HG02943 (cell line): ENCODE measurements around the gene PLCD1.

ENCODE experiments used
- ATAC-seq: cut with Tn5 transposase; IDR thresholded peaks from one replicate; pipeline ENCODE4 v1.9.1; 2021; ENCODE audit warnings: mild to moderate bottlenecking, low read depth, moderate library complexity; ENCODE audit not compliant: unreplicated experiment

Gene PLCD1

GRCh38 chr3:38001456-38002081 lies 27.9 kb downstream of the PLCD1 start:
- no peak for ATAC-seq

GRCh38 chr3:38000965-38001455 lies 28.4 kb downstream of the PLCD1 start:
- no peak for ATAC-seq

DNA sequence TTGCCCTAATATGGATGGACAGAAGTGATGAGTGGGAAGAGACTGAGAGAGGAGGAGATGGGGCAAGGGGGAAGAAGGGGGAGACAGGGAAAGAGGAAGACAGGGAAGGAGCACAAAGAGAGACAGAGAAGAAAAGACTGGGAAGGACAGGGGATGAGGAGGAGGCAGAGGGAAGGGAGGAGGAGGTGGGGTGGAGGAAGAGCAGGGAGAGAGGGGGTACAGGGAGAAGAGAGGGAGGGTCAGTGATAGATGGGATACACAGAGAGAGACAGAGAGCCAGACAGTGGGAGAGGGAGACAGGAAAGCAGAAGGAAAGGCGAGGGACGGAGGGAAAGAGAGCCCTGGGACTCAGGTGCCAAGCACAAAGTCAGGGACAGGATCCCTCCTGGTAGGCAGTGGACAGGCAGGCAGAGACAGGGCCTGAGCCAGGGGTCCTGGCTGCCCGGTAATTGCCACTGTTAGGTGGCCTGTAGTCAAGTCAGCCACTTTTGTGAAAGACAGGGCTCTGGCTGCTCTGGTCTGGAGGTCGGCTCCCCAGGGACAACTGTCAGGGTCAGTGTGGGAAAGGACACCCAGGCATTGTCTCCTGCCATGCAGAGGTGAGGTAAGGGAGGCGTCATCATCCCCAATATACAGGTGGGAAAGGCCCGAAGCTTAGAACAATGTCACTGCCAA lies 29.1 kb downstream of the PLCD1 start:
- ATAC-seq = no peak

DNA sequence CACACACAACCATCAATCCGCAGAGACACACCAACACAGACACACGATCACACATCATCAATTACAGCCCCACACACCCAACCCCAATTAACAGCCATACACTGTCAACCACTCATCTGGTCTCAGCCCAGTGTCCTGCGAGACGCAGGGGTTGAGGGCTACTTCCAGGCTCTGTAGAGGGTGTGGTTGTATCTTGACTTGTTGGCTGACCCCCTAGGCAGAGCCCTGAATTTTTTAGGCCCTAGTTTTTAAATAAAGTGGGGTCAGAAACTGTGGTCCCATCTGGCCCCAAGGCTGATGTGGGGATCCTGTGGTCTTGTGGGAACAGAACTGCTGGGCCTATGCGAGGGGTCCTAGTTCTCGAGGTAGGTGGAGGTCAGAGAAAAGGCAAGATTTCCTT lies 29.6 kb downstream of the PLCD1 start:
- no peak for ATAC-seq

DNA sequence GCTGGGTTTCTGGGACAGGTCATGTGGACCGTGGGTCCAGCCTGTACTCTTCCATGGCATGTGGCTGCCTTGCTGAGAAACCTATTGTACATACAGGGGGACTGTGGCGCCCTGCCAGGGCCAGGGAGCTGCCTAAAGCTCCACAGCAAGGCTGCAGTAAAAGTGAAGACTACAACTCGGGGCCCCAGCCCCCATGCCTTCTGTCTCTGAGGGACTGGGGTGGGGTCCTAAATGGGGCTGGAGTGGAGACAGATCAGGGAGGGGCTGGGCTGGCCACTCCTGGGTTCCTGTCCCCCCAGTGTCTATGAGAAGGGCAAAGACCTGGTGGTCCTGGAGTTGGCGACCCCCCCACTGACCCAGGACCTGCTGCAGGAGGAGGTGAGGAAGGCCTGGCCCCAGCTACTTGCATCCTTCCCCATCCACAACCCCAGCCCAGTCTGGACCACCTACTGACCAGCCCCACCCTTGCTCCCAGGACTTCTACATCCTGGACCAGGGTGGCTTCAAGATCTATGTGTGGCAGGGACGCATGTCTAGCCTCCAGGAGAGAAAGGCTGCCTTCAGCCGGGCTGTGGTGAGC lies 31.6 kb downstream of the PLCD1 start:
- no peak for ATAC-seq

DNA sequence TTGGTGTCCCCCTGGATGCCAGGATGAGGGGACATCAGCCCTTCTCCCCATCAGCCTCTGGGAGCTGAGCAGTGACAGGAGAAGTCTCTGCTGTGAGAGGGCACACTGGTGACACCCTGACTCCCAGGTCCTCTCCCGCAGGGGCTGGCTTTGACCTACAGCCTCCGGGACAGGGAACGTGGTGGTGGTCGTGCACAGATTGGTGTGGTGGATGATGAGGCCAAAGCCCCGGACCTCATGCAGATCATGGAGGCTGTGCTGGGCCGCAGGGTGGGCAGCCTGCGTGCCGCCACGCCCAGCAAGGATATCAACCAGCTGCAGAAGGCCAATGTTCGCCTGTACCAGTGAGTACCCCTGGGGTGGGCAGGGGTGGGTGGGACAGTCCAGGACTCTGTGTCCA lies 32.1 kb downstream of the PLCD1 start:
- no peak for ATAC-seq

DNA sequence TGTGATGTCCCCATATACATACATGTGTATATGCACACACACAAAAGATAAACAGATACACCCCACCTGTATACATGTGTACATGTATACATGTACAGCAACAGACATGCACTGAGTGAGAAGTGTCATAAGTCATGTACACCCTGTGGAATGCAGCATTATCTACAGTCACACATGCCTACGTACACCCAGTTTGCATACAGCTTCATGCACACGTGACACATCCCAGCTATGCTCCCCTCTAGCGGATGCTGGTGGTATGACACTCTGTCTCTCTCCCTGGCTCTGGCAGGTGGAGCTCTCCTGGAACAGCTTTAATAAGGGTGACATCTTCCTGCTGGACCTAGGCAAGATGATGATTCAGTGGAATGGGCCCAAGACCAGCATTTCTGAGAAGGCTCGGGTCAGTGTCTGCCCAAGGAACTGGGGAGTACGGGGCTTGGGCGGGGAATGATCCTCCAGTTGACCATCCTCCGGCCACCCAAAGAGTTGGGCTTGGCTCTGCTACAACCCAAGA lies 32.6 kb downstream of the PLCD1 start:
- peak; percentile 51 for ATAC-seq

DNA sequence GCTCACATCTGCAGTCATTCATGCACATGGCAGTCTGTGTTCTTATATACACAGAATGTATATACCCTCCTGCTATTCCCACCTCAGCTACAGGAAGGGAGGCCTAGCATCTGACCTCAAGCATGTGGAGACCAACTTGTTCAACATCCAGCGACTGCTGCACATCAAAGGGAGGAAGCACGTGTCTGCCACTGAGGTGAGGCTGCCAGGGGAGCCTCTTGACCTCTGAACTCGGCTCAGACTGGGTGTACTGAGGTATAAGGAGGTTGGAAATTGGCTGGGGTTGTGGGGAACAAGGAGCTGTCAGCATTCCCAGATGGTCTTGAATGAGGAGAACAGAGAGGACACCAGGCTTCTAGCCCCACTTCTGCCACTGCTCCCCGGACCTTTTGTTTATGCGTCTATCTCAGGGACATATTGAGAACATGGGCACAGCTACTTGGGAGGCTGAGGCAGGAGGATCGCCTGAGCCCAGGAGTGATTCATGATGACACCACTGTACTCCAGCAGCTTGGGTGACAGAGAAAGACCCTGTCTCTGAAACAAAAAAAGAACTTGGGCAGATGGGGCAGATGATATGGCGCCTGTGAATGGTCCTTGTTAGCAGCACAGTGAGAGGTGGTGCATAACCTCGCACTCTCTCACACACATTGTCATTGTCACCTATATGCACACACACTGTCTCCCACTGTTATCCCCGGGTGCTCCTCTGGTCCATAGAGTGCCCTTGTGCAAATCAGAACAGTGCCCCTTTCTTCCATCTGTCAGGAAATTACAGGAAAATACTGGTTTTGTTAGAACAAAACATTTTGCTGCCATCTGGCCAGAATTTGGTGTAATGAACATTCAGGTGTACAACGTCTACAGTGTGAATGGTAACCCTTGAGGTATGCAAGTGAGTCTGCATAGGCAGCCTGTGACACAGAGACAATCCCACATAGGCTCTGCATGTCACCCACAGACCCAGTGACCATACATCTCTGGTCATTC lies 33.5 kb downstream of the PLCD1 start:
- ATAC-seq = no peak

- ATAC-seq = no peak
Observed at GRCh38 chr3:37994639-37994972, 34.8 kb downstream of the PLCD1 start.

DNA sequence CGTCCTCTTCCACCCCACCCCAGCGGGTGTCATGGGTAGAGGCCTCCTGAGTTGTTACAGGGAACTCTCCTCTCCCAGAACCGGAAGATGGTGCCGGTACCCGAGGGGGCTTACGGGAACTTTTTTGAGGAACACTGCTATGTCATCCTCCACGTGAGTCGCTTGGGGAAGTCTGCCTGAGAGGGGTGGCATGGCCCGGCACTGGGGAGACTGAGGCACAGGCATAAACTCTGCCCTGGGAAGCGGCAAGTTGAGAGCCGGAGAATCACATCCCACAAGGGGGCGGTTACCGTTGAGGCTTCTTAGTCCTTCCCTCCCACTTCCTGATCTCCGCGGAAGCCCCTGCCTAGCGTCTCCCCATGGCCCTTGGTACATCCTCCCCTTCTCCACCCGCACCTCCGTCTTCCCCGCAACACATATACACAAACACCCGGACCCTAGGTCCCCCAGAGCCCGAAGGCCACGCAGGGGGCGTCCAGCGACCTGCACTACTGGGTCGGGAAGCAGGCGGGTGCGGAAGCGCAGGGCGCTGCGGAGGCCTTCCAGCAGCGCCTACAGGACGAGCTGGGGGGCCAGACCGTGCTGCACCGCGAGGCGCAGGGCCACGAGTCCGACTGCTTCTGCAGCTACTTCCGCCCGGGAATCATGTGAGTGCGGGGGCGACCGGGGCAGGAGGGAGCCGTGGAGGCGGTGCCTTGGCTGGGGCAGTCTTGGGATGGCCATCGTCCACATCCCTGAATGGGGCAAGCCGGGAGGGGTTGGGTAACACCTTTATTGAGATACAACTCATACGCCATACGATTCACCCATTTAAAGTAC lies 35.4 kb downstream of the PLCD1 start:
- peak; percentile 48 for ATAC-seq

DNA sequence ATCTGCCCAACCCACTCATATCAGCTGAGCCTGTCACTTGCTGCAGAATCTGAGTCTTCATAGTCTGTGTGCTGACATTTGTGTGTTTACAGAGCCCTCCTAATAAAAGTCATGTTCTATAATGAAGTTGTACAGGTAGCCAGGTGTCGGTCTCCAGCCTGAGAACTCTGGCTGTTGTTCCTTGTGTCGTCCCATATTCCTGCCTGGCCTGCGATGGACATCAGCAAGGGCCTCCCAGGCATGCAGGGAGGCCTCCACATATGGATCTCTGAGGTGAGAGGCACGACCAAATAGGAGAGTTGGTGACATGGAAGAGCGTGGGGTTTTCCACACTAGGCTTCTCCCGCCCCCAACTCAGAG lies 36.0 kb downstream of the PLCD1 start:
- no peak for ATAC-seq

DNA sequence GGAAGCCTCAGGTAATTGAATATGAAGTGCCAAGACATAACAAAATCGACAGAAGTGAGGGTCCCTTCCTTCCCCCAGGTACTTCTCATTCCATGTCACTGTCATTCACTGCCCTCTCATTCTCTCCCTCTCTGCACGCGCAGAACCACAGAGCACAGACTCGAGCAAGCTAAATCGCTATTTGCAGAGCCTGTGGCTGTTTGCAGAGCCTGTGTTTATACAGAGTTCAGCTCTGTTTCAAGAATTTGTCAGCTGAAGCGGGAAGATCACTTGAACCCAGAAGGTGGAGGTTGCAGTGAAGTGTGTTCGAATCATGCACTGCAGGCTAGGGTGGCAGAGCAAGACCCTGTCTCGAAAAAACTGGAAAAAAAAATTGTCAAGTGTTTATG lies 36.4 kb downstream of the PLCD1 start:
- no peak for ATAC-seq

GRCh38 chr3:37992271-37993066 lies 37.0 kb downstream of the PLCD1 start:
- no peak for ATAC-seq

DNA sequence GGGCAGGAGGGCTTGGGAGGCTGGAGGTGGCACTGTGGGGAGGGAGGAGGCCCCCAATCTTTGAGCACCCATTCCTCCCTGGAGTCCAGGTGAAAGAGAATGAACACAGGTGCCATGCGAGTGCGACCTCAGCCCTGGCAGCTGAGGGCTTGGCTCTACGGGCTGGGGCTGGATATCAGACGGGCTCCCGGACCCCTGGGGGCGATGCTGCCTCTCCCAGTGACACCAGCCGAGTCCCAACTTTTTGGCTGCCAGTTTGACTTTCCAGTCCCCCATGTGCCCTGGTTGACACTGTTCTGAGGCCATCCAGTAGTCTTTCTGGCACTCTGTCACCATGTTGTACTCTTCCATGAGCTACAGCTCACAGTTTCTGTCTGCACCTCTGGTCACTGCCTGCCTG lies 37.6 kb downstream of the PLCD1 start:
- no peak for ATAC-seq

DNA sequence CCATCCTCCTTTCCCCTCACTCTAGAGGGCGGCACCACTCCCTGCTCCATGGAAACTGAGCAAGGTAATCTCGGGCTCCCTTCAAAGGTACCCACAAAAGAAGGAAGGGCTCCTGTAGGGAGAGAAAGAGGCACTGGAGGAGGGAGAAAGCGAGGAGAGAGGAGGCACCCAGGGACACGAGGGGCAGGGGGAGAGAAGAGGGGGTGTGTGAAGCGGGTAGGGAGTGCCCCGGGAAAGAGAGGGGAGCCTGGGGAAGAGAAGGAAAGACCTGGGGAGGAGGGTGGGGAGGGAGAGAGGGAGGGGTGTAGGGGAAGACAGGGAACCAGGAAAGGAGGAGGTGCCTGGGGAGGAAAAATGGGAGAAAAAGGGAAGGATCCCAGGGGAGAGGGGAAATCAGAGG lies 38.3 kb downstream of the PLCD1 start:
- no peak for ATAC-seq

- no peak for ATAC-seq
Observed at GRCh38 chr3:37990527-37990926, 38.9 kb downstream of the PLCD1 start, which contains the start of gene VILL. TSS of gene VILL (plus strand) at chr3:37990786. CDS start at chr3:37993673, 2,887 bp downstream.

DNA sequence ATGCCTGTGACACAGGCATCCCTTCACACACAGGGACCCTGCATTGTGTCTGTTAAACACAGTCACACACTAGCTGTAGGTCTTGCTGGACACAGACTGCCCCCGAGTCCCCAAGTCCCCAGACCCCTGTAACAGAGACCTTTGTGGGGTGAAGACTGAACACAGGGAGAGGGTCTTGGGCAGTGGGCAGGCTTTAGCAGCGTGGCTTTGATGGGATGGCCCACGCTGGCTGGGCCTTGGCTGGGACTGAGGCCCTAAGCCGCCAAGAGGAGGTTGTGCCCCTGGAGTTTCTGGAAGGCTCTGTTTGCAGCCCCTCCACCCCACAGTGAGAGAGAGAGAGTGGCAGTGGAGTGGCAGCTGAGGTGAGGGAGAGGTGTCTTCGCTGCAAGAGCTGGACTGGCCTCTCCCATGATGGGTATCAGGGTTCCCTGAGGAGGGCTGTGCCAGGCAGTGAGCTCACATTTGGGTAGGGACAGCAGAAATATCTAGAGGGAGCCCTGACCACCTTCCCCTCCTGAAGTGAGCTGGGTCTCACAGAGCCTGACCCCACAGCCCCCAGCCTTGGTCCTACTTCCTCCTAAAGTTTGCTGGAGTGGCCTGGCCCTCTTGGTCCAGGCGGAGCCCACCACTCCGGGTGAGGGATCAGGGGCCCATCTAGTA lies 39.5 kb downstream of the PLCD1 start:
- ATAC-seq = no peak

DNA sequence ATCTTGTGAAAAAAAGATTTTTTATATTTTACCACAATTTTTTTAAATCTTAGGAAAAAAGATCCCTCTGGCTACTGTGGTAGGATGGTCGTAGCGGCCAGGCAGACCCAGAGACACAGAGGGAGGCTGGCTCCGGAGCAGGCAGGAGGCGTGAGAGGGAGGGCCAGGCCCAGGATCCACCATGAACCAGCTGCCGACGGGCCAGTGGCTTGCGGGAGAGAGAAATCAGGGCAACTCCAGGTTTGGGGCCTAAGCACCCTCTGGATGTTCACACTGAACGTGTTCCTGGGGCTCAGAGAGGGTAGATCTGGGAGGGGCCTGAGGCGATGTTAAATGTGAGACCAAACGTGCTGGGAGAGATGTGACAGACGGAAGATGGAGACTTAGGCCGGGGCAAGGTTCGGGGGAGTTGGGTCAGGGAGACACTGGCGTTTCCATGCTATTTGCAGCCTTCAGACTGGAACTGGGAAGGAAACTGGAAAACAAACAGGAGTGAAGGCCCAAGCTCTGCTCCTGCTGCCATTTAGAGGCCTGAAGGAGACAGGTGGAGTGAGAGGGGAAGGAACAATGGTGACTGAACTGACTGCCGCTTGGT lies 40.4 kb downstream of the PLCD1 start:
- ATAC-seq = no peak
